ENCODE measurements around the gene FPGT. TPM values are rescaled to one million over a fixed set of nuclear protein-coding genes. Genes with fewer than 3 reads are reported as not detected.

The FPGT gene
- total and polyA plus RNA-seq, 7 donors, result 2.7 to 9.4 (median 5.7) TPM

DNA sequence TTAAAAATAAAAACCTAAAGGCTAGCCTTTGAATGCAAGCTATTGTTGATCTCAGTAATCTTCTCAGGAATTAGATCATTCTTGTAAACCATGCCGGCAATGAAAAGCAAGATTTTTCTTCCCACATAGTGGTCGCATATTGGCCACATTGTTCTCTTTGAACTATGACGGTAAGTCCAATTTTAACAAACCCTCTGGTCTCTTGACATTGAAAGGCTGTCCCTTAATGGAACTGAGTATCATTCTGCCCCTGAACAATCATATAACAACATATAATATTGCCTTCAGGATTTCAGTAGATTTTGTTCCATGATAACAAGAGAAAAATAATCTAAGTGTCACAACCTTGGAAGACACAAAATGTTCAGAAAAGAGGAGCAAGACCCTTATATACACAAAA is 38.4 kb downstream of the FPGT start:
- ATAC-seq (no peak), DNase-seq (no peak)
- Histone ChIP-seq H3K36me3 (ENCODE audit: insufficient read depth in 1 of 2, low read depth in 1 of 2) (peaks cover 0 to 24% of the 10 kb centered on the region in 2 donors), H3K27me3 (ENCODE audit: insufficient read depth in 3 of 3, low read length in 2 of 3) (no peaks in the 10 kb centered on the region), H3K4me3 (no peak overlapping the region), H3K27ac (no peak overlapping the region), H3K9me3 (no peaks in the 10 kb centered on the region), H3K4me1 (no peaks in the 10 kb centered on the region)
- TF ChIP-seq, protein P1, sequence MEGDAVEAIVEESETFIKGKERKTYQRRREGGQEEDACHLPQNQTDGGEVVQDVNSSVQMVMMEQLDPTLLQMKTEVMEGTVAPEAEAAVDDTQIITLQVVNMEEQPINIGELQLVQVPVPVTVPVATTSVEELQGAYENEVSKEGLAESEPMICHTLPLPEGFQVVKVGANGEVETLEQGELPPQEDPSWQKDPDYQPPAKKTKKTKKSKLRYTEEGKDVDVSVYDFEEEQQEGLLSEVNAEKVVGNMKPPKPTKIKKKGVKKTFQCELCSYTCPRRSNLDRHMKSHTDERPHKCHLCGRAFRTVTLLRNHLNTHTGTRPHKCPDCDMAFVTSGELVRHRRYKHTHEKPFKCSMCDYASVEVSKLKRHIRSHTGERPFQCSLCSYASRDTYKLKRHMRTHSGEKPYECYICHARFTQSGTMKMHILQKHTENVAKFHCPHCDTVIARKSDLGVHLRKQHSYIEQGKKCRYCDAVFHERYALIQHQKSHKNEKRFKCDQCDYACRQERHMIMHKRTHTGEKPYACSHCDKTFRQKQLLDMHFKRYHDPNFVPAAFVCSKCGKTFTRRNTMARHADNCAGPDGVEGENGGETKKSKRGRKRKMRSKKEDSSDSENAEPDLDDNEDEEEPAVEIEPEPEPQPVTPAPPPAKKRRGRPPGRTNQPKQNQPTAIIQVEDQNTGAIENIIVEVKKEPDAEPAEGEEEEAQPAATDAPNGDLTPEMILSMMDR (IDR thresholded peaks at IDR 0.05), result no peak
- intact Hi-C loops (cut with DNase I), result no loop called here
- WGBS, 3 donors, result 91 to 95% (median 94%) methylated on average over 3 of the region's 3 CpGs

DNA sequence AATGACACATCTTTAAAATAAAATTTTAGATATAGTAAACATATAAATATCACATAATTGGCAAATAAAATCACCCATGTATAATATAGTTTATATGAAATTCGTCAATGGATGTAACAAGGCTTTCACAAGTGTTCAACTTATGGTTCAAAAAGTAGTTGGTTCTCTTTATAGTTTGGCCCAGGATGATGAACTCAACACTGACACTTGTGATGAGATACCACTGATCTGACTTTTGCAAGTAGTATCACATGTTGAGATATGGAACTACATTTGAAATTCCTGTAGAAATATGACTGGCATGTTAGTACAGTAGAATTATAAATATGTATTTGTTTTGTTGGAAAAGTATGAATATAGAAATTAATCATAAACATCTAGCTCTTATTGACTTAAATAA is 39.0 kb downstream of the FPGT start:
- no peak for ATAC-seq

DNA sequence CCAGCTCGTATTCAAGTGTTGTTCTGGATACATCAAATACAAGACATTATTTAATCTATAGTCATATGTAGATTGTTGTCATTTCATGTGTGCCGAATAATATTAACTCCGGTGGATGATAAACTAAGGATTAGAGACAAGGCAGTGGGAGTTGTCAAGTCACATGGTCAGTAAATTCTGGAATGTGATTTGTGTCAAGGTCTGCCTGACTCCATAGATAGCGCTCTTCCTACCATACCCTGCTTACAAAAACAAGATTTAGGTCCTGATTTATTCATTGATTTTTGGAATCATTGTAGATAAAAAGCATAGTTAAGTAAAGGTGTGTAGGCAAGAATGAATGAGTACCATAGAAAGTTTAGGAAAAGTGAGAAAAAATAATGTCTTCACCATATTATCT is 39.7 kb downstream of the FPGT start:
- WGBS, 3 donors, result 93 to 98% (median 95%) methylated on average over 4 of the region's 4 CpGs
- no peaks in the 10 kb centered on the region for H3K9me3 ChIP-seq
- no peaks in the 10 kb centered on the region for H3K4me1 ChIP-seq
- H3K27me3 ChIP-seq (ENCODE audit: insufficient read depth in 3 of 3, low read length in 2 of 3), result no peaks in the 10 kb centered on the region
- TF ChIP-seq, protein P1 (IDR thresholded peaks at IDR 0.05), result no peak
- DNase-seq (no peak), ATAC-seq (no peak)
- no peak overlapping the region for H3K4me3 ChIP-seq
- intact Hi-C loops (cut with DNase I), result no loop called here
- H3K27ac ChIP-seq, result no peak overlapping the region
- peaks cover 0 to 24% of the 10 kb centered on the region in 2 donors for H3K36me3 ChIP-seq (ENCODE audit: insufficient read depth in 1 of 2, low read depth in 1 of 2)

More for the DNA sequence above, 39.0 kb downstream of the FPGT start:
- DNase-seq, result no peak
- Histone ChIP-seq H3K36me3 (ENCODE audit: insufficient read depth in 1 of 2, low read depth in 1 of 2) (peaks cover 0 to 24% of the 10 kb centered on the region in 2 donors), H3K9me3 (no peaks in the 10 kb centered on the region), H3K4me1 (no peaks in the 10 kb centered on the region), H3K27me3 (ENCODE audit: insufficient read depth in 3 of 3, low read length in 2 of 3) (no peaks in the 10 kb centered on the region), H3K27ac (no peak overlapping the region), H3K4me3 (no peak overlapping the region)
- intact Hi-C loops (cut with DNase I), result no loop called here
- 72 to 88% (median 79%) methylated on average over 1 of the region's 1 CpG for WGBS, 3 donors
- TF ChIP-seq, protein P1 (IDR thresholded peaks at IDR 0.05), result no peak

- H3K27me3 ChIP-seq (ENCODE audit: insufficient read depth in 3 of 3, low read length in 2 of 3), result no peaks in the 10 kb centered on the region
- TF ChIP-seq, protein P1 (IDR thresholded peaks at IDR 0.05), result no peak
- no peaks in the 10 kb centered on the region for H3K4me1 ChIP-seq
- H3K36me3 ChIP-seq (ENCODE audit: insufficient read depth in 1 of 2, low read depth in 1 of 2), result peaks cover 0 to under 1% of the 10 kb centered on the region in 2 donors
- intact Hi-C loops (cut with DNase I), result no loop called here
- H3K9me3 ChIP-seq, result no peaks in the 10 kb centered on the region
- DNase-seq, result no peak
- no peak overlapping the region for H3K4me3 ChIP-seq
- 2 to 6% (median 4%) methylated on average over 2 of the region's 2 CpGs for whole genome bisulfite sequencing, 3 donors
- no peak for ATAC-seq
- H3K27ac ChIP-seq, result no peak overlapping the region
Measured at GRCh38 chr1:74245168-74245772, 47.2 kb downstream of the FPGT start.

DNA sequence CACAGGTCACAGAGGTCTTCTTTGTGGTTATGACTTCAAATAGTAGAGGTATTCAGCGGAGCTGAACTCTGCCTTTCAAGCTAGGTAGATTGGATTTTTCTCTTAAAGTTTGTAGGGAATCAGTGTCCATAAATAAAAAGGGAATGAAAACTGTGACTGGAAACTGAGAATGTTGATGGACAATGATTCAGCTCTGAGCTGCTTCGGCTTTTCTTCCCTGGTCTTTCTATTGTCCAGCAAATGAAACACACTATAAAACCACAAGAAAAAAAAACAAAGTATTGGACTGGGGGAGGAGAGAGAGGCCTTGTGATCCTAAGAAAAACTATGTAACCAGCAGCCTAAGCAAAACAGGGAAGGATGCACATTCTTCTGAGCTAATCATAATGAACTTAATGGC is 48.3 kb downstream of the FPGT start:
- Histone ChIP-seq H3K4me3 (no peak overlapping the region), H3K36me3 (ENCODE audit: insufficient read depth in 1 of 2, low read depth in 1 of 2) (no peaks in the 10 kb centered on the region), H3K27ac (no peak overlapping the region), H3K4me1 (no peaks in the 10 kb centered on the region), H3K27me3 (ENCODE audit: insufficient read depth in 3 of 3, low read length in 2 of 3) (no peaks in the 10 kb centered on the region), H3K9me3 (no peaks in the 10 kb centered on the region)
- intact Hi-C loops (cut with DNase I), result no loop called here
- ATAC-seq (no peak), DNase-seq (no peak)
- WGBS, 3 donors, result 69 to 75% (median 72%) methylated on average over 2 of the region's 2 CpGs
- TF ChIP-seq, protein P1 (IDR thresholded peaks at IDR 0.05), result no peak

Measured in psoas muscle (tissue), 8 donors.